T-cell (primary cell): ENCODE data around the gene HIPK2. TPM values are rescaled to one million over a fixed set of nuclear protein-coding genes. Genes with fewer than 3 reads are reported as not detected.
A peak's percentile ranks its signal among the peaks of the same experiment; 100 is the strongest.

Experiments
- ATAC-seq, 4 experiments: fragments of 200-7000 bp in 3 of 4; fragments of 150-1000 bp in 1 of 4; cut with Tn5 transposase; replicated peaks in 1 of 4; 1 replicate in 3 of 4; 2 replicates in 1 of 4; pipeline ENCODE4 v1.10.0; 2021; ENCODE audit warnings: moderate library complexity in 3 of 4, mild to moderate bottlenecking in 2 of 4, moderate number of reproducible peaks in 1 of 4
- CTCF ChIA-PET, 2 donors: fragments of 300-600 bp; sonication (Branson Sonifier 250); formaldehyde crosslinking; loops; one replicate each; lab custom pipeline; 2022; ENCODE audit warnings: antibody characterized with exemption in 2 of 2; lab: Charles Lee
- POLR2A ChIA-PET, 2 donors: fragments of 300-600 bp; sonication (Branson Sonifier 250); formaldehyde crosslinking; loops; one replicate each; lab custom pipeline; 2022; ENCODE audit warnings: antibody characterized with exemption in 2 of 2; lab: Charles Lee
- DNase-seq, 35 experiments: peaks; one replicate each; pipeline versions ENCODE4 v3.0.0 to v3.0.0-alpha.2; 2013 to 2023
- H3K27ac ChIP-seq: one replicate; pipeline ENCODE4 v1.5.1; 2013; ENCODE audit warnings: low read length
- H3K27me3 ChIP-seq, 2 experiments: replicated peaks in 1 of 2; 1 replicate in 1 of 2; 2 replicates in 1 of 2; pipeline versions ENCODE4 v1.6.1 to v1.7.0; 2013; ENCODE audit warnings: low read length in 1 of 2, mixed read lengths in 1 of 2; ENCODE audit not compliant: control insufficient read depth in 2 of 2, insufficient read depth in 2 of 2; ENCODE audit errors: extremely low read depth in 1 of 2
- H3K36me3 ChIP-seq, 2 donors: 1 replicate in 1 of 2; 2 replicates in 1 of 2; pipeline versions ENCODE4 v1.6.1 to v1.7.0; 2013; ENCODE audit warnings: low read length in 1 of 2; ENCODE audit not compliant: control insufficient read depth in 2 of 2, insufficient read depth in 1 of 2; ENCODE audit errors: extremely low read depth in 1 of 2
- H3K4me1 ChIP-seq, 2 experiments: 1 replicate in 1 of 2; 2 replicates in 1 of 2; pipeline versions ENCODE4 v1.6.1 to v1.7.0; 2013; ENCODE audit warnings: low read length in 2 of 2, mixed read lengths in 1 of 2; ENCODE audit not compliant: insufficient read depth in 2 of 2, control insufficient read depth in 1 of 2; ENCODE audit errors: extremely low read depth in 1 of 2
- H3K4me3 ChIP-seq, 2 donors: 1 replicate in 1 of 2; 2 replicates in 1 of 2; pipeline versions ENCODE4 v1.5.1 to v1.7.0; 2013; ENCODE audit warnings: mild to moderate bottlenecking in 2 of 2, low read length in 1 of 2, moderate library complexity in 1 of 2; ENCODE audit not compliant: control insufficient read depth in 1 of 2; ENCODE audit errors: extremely low read depth in 1 of 2
- H3K9me3 ChIP-seq: 2 replicates; pipeline ENCODE4 v1.7.0; 2013
- H3K27ac Mint-ChIP-seq, 2 donors: one replicate each; pipeline ENCODE4 v1.8.0; 2020 to 2021; ENCODE audit warnings: mild to moderate bottlenecking in 2 of 2, mixed read lengths in 2 of 2
- H3K27me3 Mint-ChIP-seq, 2 donors: one replicate each; pipeline ENCODE4 v1.8.0; 2021 to 2022; ENCODE audit warnings: mixed read lengths in 2 of 2
- H3K36me3 Mint-ChIP-seq: one replicate; pipeline ENCODE4 v1.8.0; 2021; ENCODE audit warnings: mixed read lengths
- H3K4me1 Mint-ChIP-seq, 3 donors: one replicate each; pipeline ENCODE4 v1.8.0; 2020 to 2022; ENCODE audit warnings: mixed read lengths in 3 of 3, mild to moderate bottlenecking in 1 of 3
- H3K4me3 Mint-ChIP-seq, 3 donors: one replicate each; pipeline ENCODE4 v1.8.0; 2020 to 2022; ENCODE audit warnings: mild to moderate bottlenecking in 3 of 3, mixed read lengths in 3 of 3, moderate library complexity in 3 of 3
- H3K9me3 Mint-ChIP-seq, 3 donors: one replicate each; pipeline ENCODE4 v1.8.0; 2020 to 2022; ENCODE audit warnings: mixed read lengths in 3 of 3
- WGBS: methylation state at CpG from one replicate; pipeline ENCODE4 v1.1.5; 2013; ENCODE audit warnings: missing lambda C conversion rate; ENCODE audit not compliant: insufficient coverage; 5-methylcytosine and 5-hydroxymethylcytosine counted together
- total RNA-seq, 35 experiments: library from RNA in 6 of 35; stranded (reverse) in 6 of 35; fragments of 120-200 nt in 1 of 35; gene quantifications; one replicate each; pipeline versions ENCODE4 v1.2.1 to v1.2.4 and lab custom pipeline; 2013 to 2026

The HIPK2 gene
- total RNA-seq, 5 donors from 2014 or later (not counting 1 experiment from before 2014, with no cell fraction given): 32.7 to 34.5 (median 33.5) TPM

- whole genome bisulfite sequencing: no CpG with 5 or more reads among the region's 10 CpGs
- H3K36me3 Mint-ChIP-seq: peaks cover 51% of the 10 kb centered on the region
Observed at GRCh38 chr7:139620676-139621344, 157.0 kb downstream of the HIPK2 start.

GRCh38 chr7:139619367-139619657 lies 158.5 kb downstream of the HIPK2 start:
- Histone ChIP-seq H3K27ac (no peak overlapping the region), H3K9me3 (no peaks in the 10 kb centered on the region), H3K36me3 (peaks cover 8 to 30% of the 10 kb centered on the region in 2 donors), H3K27me3 (no peaks in the 10 kb centered on the region), H3K4me3 (no peak overlapping the region), H3K4me1 (peaks cover 5 to 8% of the 10 kb centered on the region in 2 experiments)
- CTCF ChIA-PET: interaction anchor here (0.5 to 4.3 kb wide), 15 partner anchors 13 to 437 kb away, joined by 3 to 22 read pairs (median 5); partner anchors contain the start of gene HIPK2 (in 1 of the 2)
- Mint-ChIP-seq H3K27ac (no peak overlapping the region), H3K4me1 (peaks cover 7 to 11% (median 8%) of the 10 kb centered on the region in 3 donors), H3K4me3 (no peak overlapping the region), H3K27me3 (no peaks in the 10 kb centered on the region), H3K36me3 (peaks cover 44% of the 10 kb centered on the region), H3K9me3 (no peaks in the 10 kb centered on the region)
- no peak for DNase-seq
- no peak for ATAC-seq
- POLR2A ChIA-PET: no interaction called here
- no CpG with 5 or more reads among the region's 1 CpG for WGBS

More at GRCh38 chr7:139620676-139621344, 157.0 kb downstream of the HIPK2 start:
- H3K4me1 ChIP-seq: peaks cover 15 to 19% of the 10 kb centered on the region in 2 experiments
- no peak overlapping the region for H3K27ac ChIP-seq
- H3K9me3 ChIP-seq: no peaks in the 10 kb centered on the region
- no peaks in the 10 kb centered on the region for H3K9me3 Mint-ChIP-seq
- peak; percentile 59 to 80 (median 65) for ATAC-seq
- DNase-seq: peak in 32 of 35 experiments; percentile 18 to 64 (median 45)
- H3K4me1 Mint-ChIP-seq: peaks cover 22 to 26% (median 23%) of the 10 kb centered on the region in 3 donors
- no peak overlapping the region for H3K4me3 Mint-ChIP-seq
- no peaks in the 10 kb centered on the region for H3K27me3 Mint-ChIP-seq
- ChIA-PET POLR2A (no interaction called here), CTCF (interaction anchor here (0.5 to 4.3 kb wide), 11 partner anchors 11 to 1355 kb away, joined by 3 to 22 read pairs (median 4); no protein-coding TSS in a partner anchor)
- H3K4me3 ChIP-seq: no peak overlapping the region
- H3K36me3 ChIP-seq: peaks cover 8 to 25% of the 10 kb centered on the region in 2 donors
- H3K27ac Mint-ChIP-seq: no peak overlapping the region
- no peaks in the 10 kb centered on the region for H3K27me3 ChIP-seq

- H3K4me3 ChIP-seq: no peak overlapping the region
- peaks cover 3% of the 10 kb centered on the region in 2 experiments for H3K4me1 ChIP-seq
- peaks cover 47% of the 10 kb centered on the region for H3K36me3 Mint-ChIP-seq
- H3K4me1 Mint-ChIP-seq: peaks cover 3 to 7% (median 3%) of the 10 kb centered on the region in 3 donors
- H3K4me3 Mint-ChIP-seq: no peak overlapping the region
- no peak overlapping the region for H3K27ac Mint-ChIP-seq
- H3K9me3 Mint-ChIP-seq: no peaks in the 10 kb centered on the region
- WGBS: 97% methylated on average over 7 of the region's 10 CpGs
- H3K9me3 ChIP-seq: no peaks in the 10 kb centered on the region
- H3K27ac ChIP-seq: no peak overlapping the region
- ChIA-PET POLR2A (no interaction called here), CTCF (interaction anchor here (0.5 to 4.3 kb wide), 26 partner anchors 9 to 707 kb away, joined by 3 to 22 read pairs (median 4); no protein-coding TSS in a partner anchor)
- DNase-seq (peak in 29 of 35 experiments; percentile 9 to 62 (median 44)), ATAC-seq (peak in 1 of 4 experiments; percentile 62)
- no peaks in the 10 kb centered on the region for H3K27me3 Mint-ChIP-seq
- H3K36me3 ChIP-seq: peaks cover 14 to 36% of the 10 kb centered on the region in 2 donors
- H3K27me3 ChIP-seq: no peaks in the 10 kb centered on the region
Observed at GRCh38 chr7:139618482-139619366, 159.1 kb downstream of the HIPK2 start.

- no peak overlapping the region for H3K4me3 Mint-ChIP-seq
- H3K27me3 ChIP-seq: no peaks in the 10 kb centered on the region
- no CpG with 5 or more reads among the region's 1 CpG for WGBS
- H3K36me3 Mint-ChIP-seq: peaks cover 60% of the 10 kb centered on the region
- H3K9me3 Mint-ChIP-seq: no peaks in the 10 kb centered on the region
- DNase-seq (no peak), ATAC-seq (no peak)
- H3K27ac ChIP-seq: no peak overlapping the region
- ChIA-PET CTCF (interaction anchor here (0.6 to 4.3 kb wide), 9 partner anchors 12 to 902 kb away, joined by 3 to 22 read pairs (median 3); no protein-coding TSS in a partner anchor), POLR2A (interaction anchor here in 1 of 2 donors (0.5 to 0.6 kb wide), 2 partner anchors 16 to 166 kb away, joined by 3 to 4 read pairs; no protein-coding TSS in a partner anchor)
- H3K4me1 Mint-ChIP-seq: peaks cover 0 to 5% (median 0%) of the 10 kb centered on the region in 3 donors
- H3K4me1 ChIP-seq: peaks cover 0 to 2% of the 10 kb centered on the region in 2 experiments
- peaks cover 16 to 44% of the 10 kb centered on the region in 2 donors for H3K36me3 ChIP-seq
- H3K4me3 ChIP-seq: no peak overlapping the region
- no peaks in the 10 kb centered on the region for H3K9me3 ChIP-seq
- no peaks in the 10 kb centered on the region for H3K27me3 Mint-ChIP-seq
- H3K27ac Mint-ChIP-seq: no peak overlapping the region
Observed at GRCh38 chr7:139617074-139617473, 160.7 kb downstream of the HIPK2 start.

GRCh38 chr7:139614886-139615285 lies 162.9 kb downstream of the HIPK2 start:
- Histone ChIP-seq H3K9me3 (no peaks in the 10 kb centered on the region), H3K4me1 (no peaks in the 10 kb centered on the region), H3K27ac (no peak overlapping the region), H3K27me3 (no peaks in the 10 kb centered on the region), H3K4me3 (no peak overlapping the region), H3K36me3 (peaks cover 16 to 43% of the 10 kb centered on the region in 2 donors)
- Mint-ChIP-seq H3K27me3 (no peaks in the 10 kb centered on the region), H3K4me1 (no peaks in the 10 kb centered on the region), H3K9me3 (no peaks in the 10 kb centered on the region), H3K27ac (no peak overlapping the region), H3K36me3 (peaks cover 69% of the 10 kb centered on the region), H3K4me3 (no peak overlapping the region)
- ChIA-PET CTCF (no interaction called here), POLR2A (no interaction called here)
- ATAC-seq (no peak), DNase-seq (no peak)
- 89% methylated on average over 4 of the region's 5 CpGs for WGBS

- Histone ChIP-seq H3K27me3 (no peaks in the 10 kb centered on the region), H3K4me1 (no peaks in the 10 kb centered on the region), H3K27ac (no peak overlapping the region), H3K9me3 (no peaks in the 10 kb centered on the region), H3K36me3 (peaks cover 16 to 36% of the 10 kb centered on the region in 2 donors), H3K4me3 (no peak overlapping the region)
- H3K4me1 Mint-ChIP-seq: no peaks in the 10 kb centered on the region
- DNase-seq: no peak
- H3K27ac Mint-ChIP-seq: no peak overlapping the region
- no peaks in the 10 kb centered on the region for H3K9me3 Mint-ChIP-seq
- 92% methylated on average over 10 of the region's 10 CpGs for WGBS
- no peaks in the 10 kb centered on the region for H3K27me3 Mint-ChIP-seq
- ChIA-PET CTCF (no interaction called here), POLR2A (no interaction called here)
- no peak overlapping the region for H3K4me3 Mint-ChIP-seq
- peaks cover 73% of the 10 kb centered on the region for H3K36me3 Mint-ChIP-seq
- ATAC-seq: no peak
Observed at GRCh38 chr7:139613971-139614411, 163.8 kb downstream of the HIPK2 start.
